SU-DHL-6 (cell line): ENCODE data around the gene SEMA6A.

Experiments
- H2AFZ ChIP-seq: fragments of 200-600 bp; sonication (generic); 2 replicates; pipeline ENCODE4 v1.6.1; 2014; ENCODE audit warnings: low read depth, mild to moderate bottlenecking, moderate library complexity, mixed read lengths, antibody characterized with exemption, low read length; ENCODE audit not compliant: severe bottlenecking
- H3F3A ChIP-seq: fragments of 200-600 bp; shearing (Covaris generic); 2 replicates; pipeline ENCODE4 v1.6.0; 2016; ENCODE audit warnings: antibody characterized with exemption, mild to moderate bottlenecking; ENCODE audit not compliant: insufficient read depth
- H3K27ac ChIP-seq: fragments of 200-600 bp; sonication (generic); 2 replicates; pipeline ENCODE4 v1.5.1; 2016; ENCODE audit warnings: low read depth, mild to moderate bottlenecking, low read length, moderate library complexity, mixed read lengths
- H3K27me3 ChIP-seq: fragments of 200-600 bp; sonication (generic), shearing (Covaris generic); 2 replicates; pipeline ENCODE4 v1.6.0; 2014; ENCODE audit warnings: mild to moderate bottlenecking, low read length
- H3K36me3 ChIP-seq: fragments of 200-600 bp; sonication (generic); 2 replicates; pipeline ENCODE4 v1.6.1; 2014; ENCODE audit warnings: mild to moderate bottlenecking, low read length, mixed read lengths
- H3K4me2 ChIP-seq: fragments of 300-600, 200-600 bp; shearing (Covaris generic), sonication (generic); 2 replicates; pipeline ENCODE4 v1.6.0; 2014; ENCODE audit warnings: low read length, low read depth, mild to moderate bottlenecking; ENCODE audit not compliant: poor library complexity, severe bottlenecking
- H3K4me3 ChIP-seq: fragments of 200-600 bp; sonication (generic); 2 replicates; pipeline ENCODE4 v1.5.1; 2014; ENCODE audit warnings: antibody characterized with exemption, low read length, mild to moderate bottlenecking, mixed read lengths; ENCODE audit not compliant: insufficient read depth, poor library complexity, severe bottlenecking
- H3K79me2 ChIP-seq: fragments of 200-600 bp; sonication (generic); 2 replicates; pipeline ENCODE4 v1.6.1; 2014; ENCODE audit warnings: mild to moderate bottlenecking, low read length, moderate library complexity; ENCODE audit not compliant: insufficient read depth
- H3K9ac ChIP-seq: fragments of 200-600 bp; sonication (generic); 2 replicates; pipeline ENCODE4 v1.7.0; 2014; ENCODE audit warnings: mild to moderate bottlenecking, low read length
- H3K9me2 ChIP-seq: fragments of 200-600 bp; sonication (generic); replicated peaks from 2 replicates; pipeline ENCODE4 v1.6.1; 2014; ENCODE audit warnings: low read length; ENCODE audit not compliant: insufficient read depth
- H3K9me3 ChIP-seq: fragments of 200-600 bp; sonication (generic); 2 replicates; pipeline ENCODE4 v1.6.1; 2014; ENCODE audit warnings: low read length, mixed read lengths; ENCODE audit not compliant: insufficient read depth
- H4K20me1 ChIP-seq: fragments of 200-600 bp; sonication (generic); 2 replicates; pipeline ENCODE4 v1.6.1; 2014; ENCODE audit warnings: low read depth, mild to moderate bottlenecking, antibody characterized with exemption, low read length, moderate library complexity, mixed read lengths
- EZH2phosphoT487 ChIP-seq: fragments of 200-600 bp; sonication (generic), shearing (Covaris generic); conservative IDR thresholded peaks from 2 replicates; pipeline ENCODE4 v1.6.1; 2018; ENCODE audit warnings: mild to moderate bottlenecking, antibody characterized with exemption, low read length, moderate library complexity, mixed read lengths
- TF ChIP-seq, protein P1 (sequence below): fragments of 200-600 bp; sonication (generic); IDR thresholded peaks from one replicate; pipeline ENCODE4 v1.5.1; 2017; ENCODE audit warnings: antibody characterized with exemption, mild to moderate bottlenecking, low read length, moderate library complexity; ENCODE audit not compliant: insufficient read depth, poor library complexity, severe bottlenecking

Gene SEMA6A, protein sequence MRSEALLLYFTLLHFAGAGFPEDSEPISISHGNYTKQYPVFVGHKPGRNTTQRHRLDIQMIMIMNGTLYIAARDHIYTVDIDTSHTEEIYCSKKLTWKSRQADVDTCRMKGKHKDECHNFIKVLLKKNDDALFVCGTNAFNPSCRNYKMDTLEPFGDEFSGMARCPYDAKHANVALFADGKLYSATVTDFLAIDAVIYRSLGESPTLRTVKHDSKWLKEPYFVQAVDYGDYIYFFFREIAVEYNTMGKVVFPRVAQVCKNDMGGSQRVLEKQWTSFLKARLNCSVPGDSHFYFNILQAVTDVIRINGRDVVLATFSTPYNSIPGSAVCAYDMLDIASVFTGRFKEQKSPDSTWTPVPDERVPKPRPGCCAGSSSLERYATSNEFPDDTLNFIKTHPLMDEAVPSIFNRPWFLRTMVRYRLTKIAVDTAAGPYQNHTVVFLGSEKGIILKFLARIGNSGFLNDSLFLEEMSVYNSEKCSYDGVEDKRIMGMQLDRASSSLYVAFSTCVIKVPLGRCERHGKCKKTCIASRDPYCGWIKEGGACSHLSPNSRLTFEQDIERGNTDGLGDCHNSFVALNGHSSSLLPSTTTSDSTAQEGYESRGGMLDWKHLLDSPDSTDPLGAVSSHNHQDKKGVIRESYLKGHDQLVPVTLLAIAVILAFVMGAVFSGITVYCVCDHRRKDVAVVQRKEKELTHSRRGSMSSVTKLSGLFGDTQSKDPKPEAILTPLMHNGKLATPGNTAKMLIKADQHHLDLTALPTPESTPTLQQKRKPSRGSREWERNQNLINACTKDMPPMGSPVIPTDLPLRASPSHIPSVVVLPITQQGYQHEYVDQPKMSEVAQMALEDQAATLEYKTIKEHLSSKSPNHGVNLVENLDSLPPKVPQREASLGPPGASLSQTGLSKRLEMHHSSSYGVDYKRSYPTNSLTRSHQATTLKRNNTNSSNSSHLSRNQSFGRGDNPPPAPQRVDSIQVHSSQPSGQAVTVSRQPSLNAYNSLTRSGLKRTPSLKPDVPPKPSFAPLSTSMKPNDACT

DNA sequence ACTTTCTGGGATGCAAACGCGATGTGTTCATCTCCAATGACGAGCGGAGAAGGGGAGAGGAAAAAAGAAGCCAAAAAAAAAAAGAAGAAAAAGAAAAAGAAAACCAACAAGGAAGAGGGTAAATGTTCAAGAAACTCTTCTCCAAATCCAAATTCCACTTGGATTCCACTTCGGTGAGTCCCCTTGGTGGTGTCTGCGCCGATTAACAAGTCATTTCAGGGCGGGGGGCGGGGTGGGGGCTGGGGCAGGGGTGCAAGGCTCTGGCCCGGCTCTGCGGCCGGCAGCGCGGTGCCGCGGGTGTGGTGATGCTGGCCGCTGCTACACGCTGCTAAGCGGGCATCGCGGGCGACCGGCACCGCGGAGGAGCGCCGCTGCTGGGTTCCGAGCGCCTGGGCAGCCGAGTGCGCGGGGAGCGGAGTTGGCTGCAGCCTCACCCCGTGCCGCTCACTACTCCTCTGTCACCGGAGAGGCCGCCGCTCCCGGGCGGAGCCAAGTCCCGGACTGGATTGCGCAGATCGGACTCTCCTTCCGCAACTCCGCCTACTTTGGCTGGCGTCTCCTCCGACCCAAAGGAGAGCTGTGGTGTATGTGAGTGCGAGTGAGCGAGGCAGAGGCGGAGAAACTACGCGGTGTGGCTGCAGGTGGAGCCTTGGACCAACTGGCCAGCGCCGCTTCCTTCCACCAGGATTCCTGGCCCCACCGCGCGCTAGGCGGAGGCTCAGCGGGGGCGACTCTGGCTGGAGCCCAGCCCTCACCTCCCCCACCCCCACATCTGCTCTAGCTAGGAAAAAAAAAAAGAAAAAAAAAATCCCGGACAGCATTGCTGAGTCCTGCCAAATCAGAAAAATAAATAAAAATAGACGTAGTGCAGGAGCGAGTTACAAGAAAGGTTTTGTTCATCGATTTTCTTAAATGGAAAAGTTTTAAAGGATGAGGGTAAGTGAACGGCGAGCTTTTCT is at the start of gene SEMA6A:
TSS of gene SEMA6A (minus strand) at position 457 of the 959 bp plus-strand sequence. CDS start 69,879 bp downstream, outside the sequence.
- Histone ChIP-seq H3K79me2 (no peaks in the 10 kb centered on the region), H3K27ac (no peak within 1 kb of the TSS), H3K4me2 (peak within 1 kb of the TSS; percentile 45), H3F3A (no peaks in the 10 kb centered on the region), H3K9me2 (no peaks in the 10 kb centered on the region), H3K36me3 (no peaks in the 10 kb centered on the region), H3K4me3 (no peak within 1 kb of the TSS), H3K27me3 (no peaks in the 10 kb centered on the region), H2AFZ (no peak within 1 kb of the TSS), H3K9me3 (no peaks in the 10 kb centered on the region), H4K20me1 (no peaks in the 10 kb centered on the region), H3K9ac (no peak within 1 kb of the TSS)
- TF ChIP-seq, protein P1, sequence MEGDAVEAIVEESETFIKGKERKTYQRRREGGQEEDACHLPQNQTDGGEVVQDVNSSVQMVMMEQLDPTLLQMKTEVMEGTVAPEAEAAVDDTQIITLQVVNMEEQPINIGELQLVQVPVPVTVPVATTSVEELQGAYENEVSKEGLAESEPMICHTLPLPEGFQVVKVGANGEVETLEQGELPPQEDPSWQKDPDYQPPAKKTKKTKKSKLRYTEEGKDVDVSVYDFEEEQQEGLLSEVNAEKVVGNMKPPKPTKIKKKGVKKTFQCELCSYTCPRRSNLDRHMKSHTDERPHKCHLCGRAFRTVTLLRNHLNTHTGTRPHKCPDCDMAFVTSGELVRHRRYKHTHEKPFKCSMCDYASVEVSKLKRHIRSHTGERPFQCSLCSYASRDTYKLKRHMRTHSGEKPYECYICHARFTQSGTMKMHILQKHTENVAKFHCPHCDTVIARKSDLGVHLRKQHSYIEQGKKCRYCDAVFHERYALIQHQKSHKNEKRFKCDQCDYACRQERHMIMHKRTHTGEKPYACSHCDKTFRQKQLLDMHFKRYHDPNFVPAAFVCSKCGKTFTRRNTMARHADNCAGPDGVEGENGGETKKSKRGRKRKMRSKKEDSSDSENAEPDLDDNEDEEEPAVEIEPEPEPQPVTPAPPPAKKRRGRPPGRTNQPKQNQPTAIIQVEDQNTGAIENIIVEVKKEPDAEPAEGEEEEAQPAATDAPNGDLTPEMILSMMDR: no peak
- no peak for TF ChIP-seq EZH2phosphoT487

DNA sequence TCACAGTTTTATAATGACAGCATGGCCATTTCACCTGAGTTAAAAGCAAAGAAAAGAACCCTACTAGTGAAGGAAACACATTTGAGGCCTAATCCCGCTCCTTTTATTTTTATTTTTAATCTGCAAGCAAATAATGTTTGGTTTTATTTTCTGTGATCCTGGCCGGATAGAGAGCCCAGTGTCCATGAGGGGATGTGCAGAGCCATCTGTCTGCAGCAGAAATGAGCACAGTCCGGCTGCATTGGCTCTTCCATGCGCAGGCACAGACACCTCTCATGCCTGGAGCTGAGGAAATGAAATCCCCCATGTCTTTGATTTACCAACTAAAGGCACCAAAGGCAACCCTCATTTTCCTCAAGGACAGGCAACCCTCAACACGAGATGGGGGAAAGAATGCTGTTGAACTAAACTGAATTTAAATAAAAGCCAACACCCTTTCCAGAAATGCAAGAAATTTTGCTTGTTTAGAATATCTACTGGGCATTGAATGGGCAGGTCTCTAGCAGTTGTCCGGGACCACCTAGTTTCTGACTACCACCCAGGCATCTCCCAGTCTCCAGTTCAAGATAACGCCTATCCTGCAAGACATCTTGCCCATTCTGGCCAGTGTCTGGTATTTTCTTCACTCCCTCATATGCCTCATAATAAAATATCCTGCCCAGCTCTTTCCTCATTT is 47.9 kb upstream of the SEMA6A start:
- no peak overlapping the region for H3K4me3 ChIP-seq
- H3K36me3 ChIP-seq: no peaks in the 10 kb centered on the region
- H3K9me3 ChIP-seq: no peaks in the 10 kb centered on the region
- no peaks in the 10 kb centered on the region for H3F3A ChIP-seq
- H3K27ac ChIP-seq: no peak overlapping the region
- H3K9me2 ChIP-seq: no peaks in the 10 kb centered on the region
- no peak overlapping the region for H3K4me2 ChIP-seq
- no peaks in the 10 kb centered on the region for H3K27me3 ChIP-seq
- no peak for TF ChIP-seq EZH2phosphoT487
- TF ChIP-seq, protein P1: no peak
- no peak overlapping the region for H3K9ac ChIP-seq
- H3K79me2 ChIP-seq: no peaks in the 10 kb centered on the region
- H4K20me1 ChIP-seq: no peaks in the 10 kb centered on the region
- H2AFZ ChIP-seq: no peak overlapping the region

DNA sequence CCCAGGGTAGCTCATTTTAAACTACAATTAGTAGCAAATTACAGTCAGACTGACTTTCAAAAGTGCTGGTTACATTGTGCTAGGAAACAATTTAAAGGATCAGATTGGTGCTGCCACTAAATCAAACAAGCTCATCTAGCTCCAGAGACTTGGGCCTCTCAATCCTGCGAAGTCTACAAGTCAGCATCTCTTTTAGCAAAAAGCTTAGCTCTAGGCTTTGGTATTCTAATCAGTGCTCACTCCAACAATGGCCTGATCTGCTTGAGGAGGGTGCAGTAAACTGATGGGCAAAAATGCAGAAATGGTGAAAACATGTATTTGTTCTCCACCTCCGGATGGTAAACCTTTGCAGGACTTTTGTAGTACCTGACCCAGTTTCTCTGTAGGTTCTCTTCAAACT is 47.0 kb upstream of the SEMA6A start:
- no peaks in the 10 kb centered on the region for H3K9me2 ChIP-seq
- no peak overlapping the region for H2AFZ ChIP-seq
- no peaks in the 10 kb centered on the region for H3K36me3 ChIP-seq
- H3K27me3 ChIP-seq: no peaks in the 10 kb centered on the region
- TF ChIP-seq EZH2phosphoT487: no peak
- TF ChIP-seq, protein P1: no peak
- no peaks in the 10 kb centered on the region for H3K79me2 ChIP-seq
- H3K9ac ChIP-seq: no peak overlapping the region
- H3F3A ChIP-seq: no peaks in the 10 kb centered on the region
- H3K9me3 ChIP-seq: no peaks in the 10 kb centered on the region
- no peak overlapping the region for H3K4me3 ChIP-seq
- no peak overlapping the region for H3K27ac ChIP-seq
- H3K4me2 ChIP-seq: no peak overlapping the region
- H4K20me1 ChIP-seq: no peaks in the 10 kb centered on the region
